HepG2 (cell line): ENCODE results near the gene CAPN13. TPM values are rescaled to one million over a fixed set of nuclear protein-coding genes. Genes with fewer than 3 reads are reported as not detected.

Experiments
- ATAC-seq: fragments of 200-7000 bp; cut with Tn5 transposase; 3 replicates; pipeline ENCODE4 v1.9.1; 2020; ENCODE audit warnings: mild to moderate bottlenecking, moderate library complexity
- BruUV-seq: library from RNA; stranded (reverse); fragments of 400-500 nt; replicated peaks from 2 replicates; lab custom pipeline; 2021; lab: Mats Ljungman, UMichigan
- CTCF ChIA-PET: fragments of 300-600 bp; formaldehyde crosslinking; extraction: SDS; loops from one replicate; lab custom pipeline; 2021; ENCODE audit warnings: low total read pairs, inconsistent platforms, low intra/inter-chr PET ratio; lab: Yijun Ruan, JAX
- POLR2A ChIA-PET: fragments of 350-600 bp; sonication (Branson Sonifier 250); formaldehyde crosslinking; loops from one replicate; lab custom pipeline; 2020; ENCODE audit warnings: antibody characterized with exemption, inconsistent platforms; lab: Yijun Ruan, JAX
- DNase-seq: peaks from one replicate; pipeline ENCODE4 v3.0.0-alpha.2; 2015; ENCODE audit warnings: low spot score
- FAIRE-seq: peaks from 3 replicates; lab custom pipeline; 2011; peaks lifted over from hg19 to GRCh38; lab: Jason Lieb, UNC
- H2AFZ ChIP-seq: one replicate; pipeline ENCODE4 v1.6.1; 2011; ENCODE audit warnings: low read length, inconsistent platforms
- H3K27ac ChIP-seq: fragments of 300-600 bp; 3 replicates; pipeline ENCODE4 v1.8.0; 2011; ENCODE audit warnings: mixed run types, mild to moderate bottlenecking, mixed read lengths, low read length, inconsistent platforms; ENCODE audit not compliant: insufficient read depth; ENCODE audit errors: extremely low read length
- H3K27me3 ChIP-seq, 2 experiments: fragments of 200-600 bp in 1 of 2; 2 replicates in 1 of 2; 3 replicates in 1 of 2; pipeline versions ENCODE4 v1.6.0 to v1.8.0; 2011; ENCODE audit warnings: low read length in 2 of 2, mild to moderate bottlenecking in 2 of 2, moderate library complexity in 2 of 2, inconsistent platforms in 1 of 2; ENCODE audit not compliant: insufficient read depth in 2 of 2, control insufficient read depth in 1 of 2
- H3K36me3 ChIP-seq, 2 experiments: fragments of 200-600 bp in 1 of 2; replicated peaks in 1 of 2; 2 replicates in 1 of 2; 3 replicates in 1 of 2; pipeline versions ENCODE4 v1.5.1 to v1.8.0; 2011; ENCODE audit warnings: low read length in 2 of 2, inconsistent platforms in 1 of 2; ENCODE audit not compliant: insufficient read depth in 2 of 2, control insufficient read depth in 1 of 2
- H3K4me1 ChIP-seq: 2 replicates; pipeline ENCODE4 v1.5.1; 2012; ENCODE audit warnings: low read length, inconsistent platforms; ENCODE audit not compliant: insufficient read depth
- H3K4me2 ChIP-seq: 2 replicates; pipeline ENCODE4 v1.6.0; 2011; ENCODE audit warnings: low read depth, low read length, inconsistent platforms
- H3K4me3 ChIP-seq, 3 experiments: fragments of 200-600 bp in 1 of 3; sonication (generic), shearing (Covaris generic) in 1 of 3; replicated peaks in 1 of 3; 2 replicates each; pipeline ENCODE4 v1.5.1; 2011 to 2016; ENCODE audit warnings: low read length in 3 of 3, inconsistent platforms in 2 of 3, low read depth in 2 of 3, mild to moderate bottlenecking in 2 of 3, control low read depth in 1 of 3, mixed read lengths in 1 of 3; ENCODE audit not compliant: insufficient read depth in 1 of 3
- H3K79me2 ChIP-seq: one replicate; pipeline ENCODE4 v1.6.1; 2011; ENCODE audit warnings: low read length, inconsistent platforms; ENCODE audit not compliant: insufficient read depth
- H3K9ac ChIP-seq: 2 replicates; pipeline ENCODE4 v1.6.0; 2011; ENCODE audit warnings: mild to moderate bottlenecking, low read depth, low read length, inconsistent platforms; ENCODE audit not compliant: insufficient read depth
- H3K9me3 ChIP-seq: 2 replicates; pipeline ENCODE4 v1.5.1; 2012; ENCODE audit warnings: mild to moderate bottlenecking, low read length
- H4K20me1 ChIP-seq: 2 replicates; pipeline ENCODE4 v1.6.0; 2011; ENCODE audit warnings: inconsistent platforms, mild to moderate bottlenecking, low read length, moderate library complexity; ENCODE audit not compliant: insufficient read depth
- ATF7-NPFF ChIP-seq: sonication (generic); formaldehyde crosslinking; IDR thresholded peaks from 2 replicates; pipeline ENCODE4 v1.8.1; 2023; ENCODE audit warnings: mild to moderate bottlenecking, low read depth, missing genetic modification reagents, moderate library complexity
- BRF2 ChIP-seq: sonication (generic); formaldehyde crosslinking; IDR thresholded peaks from 2 replicates; pipeline ENCODE4 v1.8.1; 2022; ENCODE audit warnings: mild to moderate bottlenecking, missing genetic modification reagents
- KDM5A ChIP-seq: fragments of 200-600 bp; sonication (generic); IDR thresholded peaks from 2 replicates; pipeline ENCODE4 v1.7.0; 2018; ENCODE audit warnings: antibody characterized with exemption, mild to moderate bottlenecking, low read length, borderline replicate concordance
- MBD4 ChIP-seq: IDR thresholded peaks from 2 replicates; pipeline ENCODE4 v1.6.1; 2012; ENCODE audit warnings: low read length, inconsistent platforms, borderline replicate concordance
- NFYB ChIP-seq: sonication (generic); formaldehyde crosslinking; IDR thresholded peaks from 2 replicates; pipeline ENCODE4 v1.4.0; 2020; ENCODE audit warnings: missing genetic modification reagents
- RBFOX2 ChIP-seq: fragments of 200-400 bp; formaldehyde crosslinking; IDR thresholded peaks from 2 replicates; pipeline ENCODE4 v1.6.1; 2017; ENCODE audit warnings: low read depth, mild to moderate bottlenecking, low read length
- TMF1 ChIP-seq: sonication (generic); formaldehyde crosslinking; IDR thresholded peaks from 2 replicates; pipeline ENCODE4 v1.8.1; 2022; ENCODE audit warnings: low read depth, missing genetic modification reagents
- ZEB1 ChIP-seq: IDR thresholded peaks from 2 replicates; pipeline ENCODE4 v1.6.1; 2012; ENCODE audit warnings: mild to moderate bottlenecking, low read depth, inconsistent platforms; ENCODE audit not compliant: insufficient replicate concordance
- ZNF260 ChIP-seq: sonication (generic); formaldehyde crosslinking; IDR thresholded peaks from 2 replicates; pipeline ENCODE4 v1.4.0; 2020; ENCODE audit warnings: missing genetic modification reagents, low read depth, mild to moderate bottlenecking, borderline replicate concordance
- ZNF282 ChIP-seq: fragments of 450-650 bp; IDR thresholded peaks from 2 replicates; pipeline ENCODE4 v1.6.1; 2018; ENCODE audit not compliant: partially characterized antibody
- ZNF407 ChIP-seq: sonication (generic); formaldehyde crosslinking; IDR thresholded peaks from one replicate; pipeline ENCODE4 v1.5.1; 2020; ENCODE audit warnings: mild to moderate bottlenecking, missing genetic modification reagents; ENCODE audit errors: not compliant biosample characterization
- whole genome bisulfite sequencing: methylation state at CpG from one replicate; pipeline ENCODE4 v1.1.6; 2017; ENCODE audit warnings: low lambda C conversion rate; 5-methylcytosine and 5-hydroxymethylcytosine counted together
- in situ Hi-C: cut with HindIII; loops from 2 replicates; pipeline ENCODE4 v1.10.0; 2017; ENCODE audit warnings: low pct_unique_long_range_greater_than_20kb; ENCODE audit not compliant: extremely low pct_ligation_motif_present
- intact Hi-C: fragments of 100-400 bp; cut with micrococcal nuclease; formaldehyde crosslinking; loops from one replicate; pipeline ENCODE4 v1.10.0; 2022; ENCODE audit not compliant: unreplicated experiment
- polyA plus RNA-seq, 8 experiments: library from polyadenylated mRNA; depleted of rRNA in 3 of 8; stranded (reverse) in 7 of 8; unstranded in 1 of 8; fragments of >200 nt; fragmentation: Illumina TruSeq in 4 of 8; extraction: Trizol in 4 of 8; gene quantifications; 2 replicates each; pipeline versions ENCODE4 v1.2.1 to v1.2.3, GENCODE V29; 2011 to 2016; ENCODE audit warnings: low read depth in 4 of 8, missing spikeins in 1 of 8, mixed read lengths in 1 of 8; ENCODE audit not compliant: insufficient read depth in 1 of 8
- total RNA-seq, 5 experiments: library from RNA; depleted of rRNA; stranded (reverse); fragments of >200 nt; fragmentation: Illumina TruSeq; extraction: Trizol; gene quantifications; 2 replicates each; pipeline ENCODE4 v1.2.3, GENCODE V29; 2016; ENCODE audit warnings: low read depth in 1 of 5

Gene CAPN13
- total and polyA plus RNA-seq, 2 of the 13 experiments (the other 11 are each of a cell fraction or from before 2014, with no cell fraction given), result not detected

- no peak for TF ChIP-seq ZNF407 (CRISPR knock-in tag)
- no peak for TF ChIP-seq ZEB1
- no peak for TF ChIP-seq RBFOX2
Observed at GRCh38 chr2:30820381-30821055, 13.3 kb upstream of the CAPN13 start (continued).

GRCh38 chr2:30809938-30810337, 2.7 kb upstream of the CAPN13 start:
- ChIA-PET POLR2A (no interaction called here), CTCF (no interaction called here)
- H3K36me3 ChIP-seq, result no peaks in the 10 kb centered on the region
- in situ Hi-C loops (no loop called here), intact Hi-C loops (no loop called here)
- no peak for ATAC-seq
- no peak overlapping the region for H3K9ac ChIP-seq
- no peak for FAIRE-seq
- H3K4me1 ChIP-seq, result no peaks in the 10 kb centered on the region
- H4K20me1 ChIP-seq, result no peaks in the 10 kb centered on the region
- H2AFZ ChIP-seq, result no peak overlapping the region
- no peak overlapping the region for H3K4me3 ChIP-seq
- DNase-seq, result no peak
- no peaks in the 10 kb centered on the region for H3K79me2 ChIP-seq
- BruUV-seq, result no TSS peak
- H3K27ac ChIP-seq, result no peak overlapping the region
- no peaks in the 10 kb centered on the region for H3K9me3 ChIP-seq
- under 1% methylated on average over 4 of the region's 4 CpGs for WGBS
- H3K4me2 ChIP-seq, result no peak overlapping the region
- H3K27me3 ChIP-seq, result no peaks in the 10 kb centered on the region; a peak in 3 of 5 replicates
- TF ChIP-seq KDM5A (no peak), BRF2 (CRISPR knock-in tag) (no peak), ZNF282 (no peak), ZNF260 (CRISPR knock-in tag) (no peak), NFYB (CRISPR knock-in tag) (no peak), ATF7-NPFF (CRISPR knock-in tag) (no peak), TMF1 (no peak), MBD4 (no peak)
